HCT116 (cell line): ENCODE data around the gene HACD3. TPM values are rescaled to one million over a fixed set of nuclear protein-coding genes. Genes with fewer than 3 reads are reported as not detected.

Experiments
- ATAC-seq: fragments of 200-7000 bp; cut with Tn5 transposase; 2 replicates; pipeline ENCODE4 v1.9.1; 2020; ENCODE audit warnings: mild to moderate bottlenecking, moderate library complexity
- BruUV-seq: library from RNA; stranded (reverse); fragments of 400-500 nt; replicated peaks from 2 replicates; lab custom pipeline; 2021; lab: Mats Ljungman, UMichigan
- CTCF ChIA-PET: fragments of 300-600 bp; sonication (Branson Sonifier 250); formaldehyde crosslinking; loops from one replicate; lab custom pipeline; 2021; ENCODE audit warnings: antibody characterized with exemption; lab: Charles Lee
- POLR2A ChIA-PET: fragments of 300-600, 350-600 bp; sonication (Branson Sonifier 250); formaldehyde crosslinking; loops from one replicate; lab custom pipeline; 2021; ENCODE audit warnings: antibody characterized with exemption; lab: Charles Lee
- RAD21 ChIA-PET, 2 experiments: fragments of 300-600 bp; sonication (Branson Sonifier 250); formaldehyde crosslinking; loops; one replicate each; lab custom pipeline; 2023; ENCODE audit warnings: low total read pairs in 2 of 2; ENCODE audit not compliant: uncharacterized antibody in 2 of 2, unreplicated experiment in 2 of 2, low non-redundant PET in 1 of 2; lab: Charles Lee
- DNase-seq: peaks from one replicate; pipeline ENCODE4 v3.0.0-alpha.2; 2010; ENCODE audit warnings: low read depth, low spot score
- H2AFZ ChIP-seq: fragments of 200-600 bp; shearing (Covaris generic), sonication (generic); 2 replicates; pipeline ENCODE4 v1.6.1; 2017; ENCODE audit warnings: low read depth, mixed run types, mixed read lengths, antibody characterized with exemption, low read length; ENCODE audit not compliant: poor library complexity, severe bottlenecking
- H3K27ac ChIP-seq: 2 replicates; pipeline ENCODE4 v1.5.1; 2012; ENCODE audit warnings: low read depth, low read length
- H3K27me3 ChIP-seq: fragments of 200-600 bp; sonication (generic); 2 replicates; pipeline ENCODE4 v1.6.1; 2016; ENCODE audit warnings: mixed run types, low read length, mixed read lengths; ENCODE audit not compliant: insufficient read depth
- H3K36me3 ChIP-seq, 2 experiments: fragments of 200-500 bp in 1 of 2; fragments of 200-600 bp in 1 of 2; sonication (Bioruptor generic) in 1 of 2; sonication (generic) in 1 of 2; 2 replicates each; pipeline versions ENCODE4 v1.5.1 to v1.6.1; 2014 to 2016; ENCODE audit warnings: low read length in 2 of 2, inconsistent platforms in 1 of 2, mixed read lengths in 1 of 2, mixed run types in 1 of 2; ENCODE audit not compliant: insufficient read depth in 2 of 2, control insufficient read depth in 1 of 2
- H3K4me1 ChIP-seq, 2 experiments: fragments of 200-600 bp in 1 of 2; sonication (generic) in 1 of 2; 2 replicates each; pipeline versions ENCODE4 v1.5.1 to v1.6.1; 2012 to 2017; ENCODE audit warnings: low read length in 2 of 2, inconsistent platforms in 1 of 2, mild to moderate bottlenecking in 1 of 2, mixed read lengths in 1 of 2, mixed run types in 1 of 2, moderate library complexity in 1 of 2; ENCODE audit not compliant: insufficient read depth in 2 of 2, control insufficient read depth in 1 of 2
- H3K4me2 ChIP-seq: fragments of 200-600 bp; sonication (generic); 2 replicates; pipeline ENCODE4 v1.6.1; 2017; ENCODE audit warnings: mixed run types, low read length, mixed read lengths
- H3K4me3 ChIP-seq, 2 experiments: fragments of 200-600 bp in 1 of 2; sonication (generic) in 1 of 2; replicated peaks in 1 of 2; 2 replicates each; pipeline ENCODE4 v1.5.1; 2011 to 2016; ENCODE audit warnings: low read length in 2 of 2, control low read depth in 1 of 2, low read depth in 1 of 2, mild to moderate bottlenecking in 1 of 2, mixed read lengths in 1 of 2, mixed run types in 1 of 2
- H3K79me2 ChIP-seq: fragments of 200-600 bp; sonication (generic); 2 replicates; pipeline ENCODE4 v1.6.1; 2017; ENCODE audit warnings: mild to moderate bottlenecking, mixed run types, low read length, moderate library complexity, mixed read lengths; ENCODE audit not compliant: insufficient read depth
- H3K9ac ChIP-seq: fragments of 200-600 bp; sonication (generic); 2 replicates; pipeline ENCODE4 v1.6.1; 2016; ENCODE audit warnings: low read length, mixed read lengths
- H3K9me2 ChIP-seq: fragments of 200-600 bp; sonication (generic), shearing (Covaris generic); 2 replicates; pipeline ENCODE4 v1.6.1; 2017; ENCODE audit warnings: mixed run types, mild to moderate bottlenecking, moderate library complexity; ENCODE audit not compliant: insufficient read depth
- H3K9me3 ChIP-seq, 2 experiments: fragments of 200-500 bp in 1 of 2; fragments of 200-600 bp in 1 of 2; sonication (Bioruptor generic) in 1 of 2; sonication (generic) in 1 of 2; 2 replicates each; pipeline ENCODE4 v1.6.1; 2014 to 2017; ENCODE audit warnings: low read length in 2 of 2, mixed read lengths in 2 of 2, inconsistent platforms in 1 of 2, low read depth in 1 of 2, mild to moderate bottlenecking in 1 of 2, mixed run types in 1 of 2, moderate library complexity in 1 of 2; ENCODE audit not compliant: control insufficient read depth in 1 of 2, insufficient read depth in 1 of 2
- H4K20me1 ChIP-seq: fragments of 200-600 bp; sonication (generic), shearing (Covaris generic); 2 replicates; pipeline ENCODE4 v1.6.1; 2017; ENCODE audit warnings: mixed run types, mild to moderate bottlenecking, moderate library complexity; ENCODE audit not compliant: insufficient read depth
- CEBPB ChIP-seq: IDR thresholded peaks from 2 replicates; pipeline ENCODE4 v1.6.1; 2012; ENCODE audit warnings: low read depth
- EGR1 ChIP-seq: IDR thresholded peaks from 2 replicates; pipeline ENCODE4 v1.6.1; 2012; ENCODE audit warnings: low read depth
- ELF1 ChIP-seq: IDR thresholded peaks from 2 replicates; pipeline ENCODE4 v1.6.1; 2012; ENCODE audit warnings: low read depth, borderline replicate concordance
- EZH2phosphoT487 ChIP-seq: fragments of 200-600 bp; IDR thresholded peaks from 2 replicates; pipeline ENCODE4 v1.6.1; 2018; ENCODE audit warnings: antibody characterized with exemption, borderline replicate concordance
- SIN3A ChIP-seq: IDR thresholded peaks from 2 replicates; pipeline ENCODE4 v1.6.1; 2012; ENCODE audit warnings: low read depth
- SRF ChIP-seq: IDR thresholded peaks from 2 replicates; pipeline ENCODE4 v1.6.1; 2012; ENCODE audit warnings: low read depth
- TCF7L2 ChIP-seq: IDR thresholded peaks from 2 replicates; pipeline ENCODE4 v1.7.0; 2011; ENCODE audit warnings: borderline replicate concordance, inconsistent platforms; ENCODE audit not compliant: insufficient read depth, insufficient read length; ENCODE audit errors: extremely low read depth
- YY1 ChIP-seq: IDR thresholded peaks from 2 replicates; pipeline ENCODE4 v1.6.1; 2011; ENCODE audit warnings: low read length, low read depth, moderate library complexity, mild to moderate bottlenecking; ENCODE audit not compliant: insufficient replicate concordance; ENCODE audit errors: extremely low read depth
- ZFX ChIP-seq: fragments of 450-650 bp; IDR thresholded peaks from 2 replicates; pipeline ENCODE4 v1.6.1; 2017
- intact Hi-C: fragments of 100-400 bp; cut with micrococcal nuclease; formaldehyde crosslinking; loops from 2 replicates; pipeline ENCODE4 v1.10.0; 2022
- total RNA-seq: library from RNA; stranded (reverse); gene quantifications from one replicate; pipeline ENCODE4 v1.2.1, GENCODE V29; 2021; ENCODE audit not compliant: unreplicated experiment
- TF ChIP-seq, protein P1 (sequence below): IDR thresholded peaks from 2 replicates; pipeline ENCODE4 v1.6.1; 2012
- TF ChIP-seq, protein P2 (sequence below): IDR thresholded peaks from 2 replicates; pipeline ENCODE4 v1.6.1; 2012; ENCODE audit warnings: low read depth
- TF ChIP-seq, protein P3 (sequence below): IDR thresholded peaks from 2 replicates; pipeline ENCODE4 v1.6.1; 2011; ENCODE audit warnings: mild to moderate bottlenecking, low read length, moderate library complexity; ENCODE audit not compliant: insufficient replicate concordance; ENCODE audit errors: extremely low read depth

HACD3 gene
- total RNA-seq, 1 experiment from 2014 or later = 57.5 TPM

DNA sequence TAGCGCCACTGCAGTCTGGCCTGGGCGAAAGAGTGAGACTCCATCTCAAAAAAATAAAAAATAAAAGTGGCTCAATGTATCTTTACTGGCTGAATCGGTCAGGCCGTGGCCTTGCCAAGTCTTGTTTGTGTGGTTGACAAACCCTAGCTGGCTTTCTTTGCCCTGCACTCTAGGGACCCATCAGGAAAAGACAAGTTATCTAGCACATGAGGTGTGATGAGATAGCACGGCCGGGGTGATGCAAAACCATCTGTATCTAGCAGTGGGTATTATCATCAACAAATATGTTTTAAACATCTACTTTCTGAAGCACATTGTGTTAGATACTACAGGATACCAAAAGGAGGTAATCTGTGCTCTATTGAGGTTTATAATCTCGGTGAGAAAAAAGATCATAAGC, 8.9 kb upstream of the HACD3 start:
- Histone ChIP-seq H3K27me3 (no peaks in the 10 kb centered on the region), H3K9me3 (no peaks in the 10 kb centered on the region), H3K4me2 (no peak overlapping the region), H4K20me1 (no peaks in the 10 kb centered on the region), H3K27ac (no peak overlapping the region), H3K4me3 (no peak overlapping the region), H3K9ac (no peak overlapping the region), H2AFZ (no peak overlapping the region), H3K9me2 (no peaks in the 10 kb centered on the region), H3K79me2 (peaks cover 9% of the 10 kb centered on the region), H3K4me1 (peaks cover 6 to 11% of the 10 kb centered on the region in 2 experiments), H3K36me3 (no peaks in the 10 kb centered on the region)
- RAD21 ChIA-PET = no interaction called here
- BruUV-seq = no TSS peak
- DNase-seq (no peak), ATAC-seq (no peak)
- TF ChIP-seq, protein P1, sequence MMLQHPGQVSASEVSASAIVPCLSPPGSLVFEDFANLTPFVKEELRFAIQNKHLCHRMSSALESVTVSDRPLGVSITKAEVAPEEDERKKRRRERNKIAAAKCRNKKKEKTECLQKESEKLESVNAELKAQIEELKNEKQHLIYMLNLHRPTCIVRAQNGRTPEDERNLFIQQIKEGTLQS = no peak
- TF ChIP-seq TCF7L2 = no peak
- TF ChIP-seq EGR1 = no peak
- TF ChIP-seq, protein P2, sequence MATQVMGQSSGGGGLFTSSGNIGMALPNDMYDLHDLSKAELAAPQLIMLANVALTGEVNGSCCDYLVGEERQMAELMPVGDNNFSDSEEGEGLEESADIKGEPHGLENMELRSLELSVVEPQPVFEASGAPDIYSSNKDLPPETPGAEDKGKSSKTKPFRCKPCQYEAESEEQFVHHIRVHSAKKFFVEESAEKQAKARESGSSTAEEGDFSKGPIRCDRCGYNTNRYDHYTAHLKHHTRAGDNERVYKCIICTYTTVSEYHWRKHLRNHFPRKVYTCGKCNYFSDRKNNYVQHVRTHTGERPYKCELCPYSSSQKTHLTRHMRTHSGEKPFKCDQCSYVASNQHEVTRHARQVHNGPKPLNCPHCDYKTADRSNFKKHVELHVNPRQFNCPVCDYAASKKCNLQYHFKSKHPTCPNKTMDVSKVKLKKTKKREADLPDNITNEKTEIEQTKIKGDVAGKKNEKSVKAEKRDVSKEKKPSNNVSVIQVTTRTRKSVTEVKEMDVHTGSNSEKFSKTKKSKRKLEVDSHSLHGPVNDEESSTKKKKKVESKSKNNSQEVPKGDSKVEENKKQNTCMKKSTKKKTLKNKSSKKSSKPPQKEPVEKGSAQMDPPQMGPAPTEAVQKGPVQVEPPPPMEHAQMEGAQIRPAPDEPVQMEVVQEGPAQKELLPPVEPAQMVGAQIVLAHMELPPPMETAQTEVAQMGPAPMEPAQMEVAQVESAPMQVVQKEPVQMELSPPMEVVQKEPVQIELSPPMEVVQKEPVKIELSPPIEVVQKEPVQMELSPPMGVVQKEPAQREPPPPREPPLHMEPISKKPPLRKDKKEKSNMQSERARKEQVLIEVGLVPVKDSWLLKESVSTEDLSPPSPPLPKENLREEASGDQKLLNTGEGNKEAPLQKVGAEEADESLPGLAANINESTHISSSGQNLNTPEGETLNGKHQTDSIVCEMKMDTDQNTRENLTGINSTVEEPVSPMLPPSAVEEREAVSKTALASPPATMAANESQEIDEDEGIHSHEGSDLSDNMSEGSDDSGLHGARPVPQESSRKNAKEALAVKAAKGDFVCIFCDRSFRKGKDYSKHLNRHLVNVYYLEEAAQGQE = no peak
- TF ChIP-seq, protein P3, sequence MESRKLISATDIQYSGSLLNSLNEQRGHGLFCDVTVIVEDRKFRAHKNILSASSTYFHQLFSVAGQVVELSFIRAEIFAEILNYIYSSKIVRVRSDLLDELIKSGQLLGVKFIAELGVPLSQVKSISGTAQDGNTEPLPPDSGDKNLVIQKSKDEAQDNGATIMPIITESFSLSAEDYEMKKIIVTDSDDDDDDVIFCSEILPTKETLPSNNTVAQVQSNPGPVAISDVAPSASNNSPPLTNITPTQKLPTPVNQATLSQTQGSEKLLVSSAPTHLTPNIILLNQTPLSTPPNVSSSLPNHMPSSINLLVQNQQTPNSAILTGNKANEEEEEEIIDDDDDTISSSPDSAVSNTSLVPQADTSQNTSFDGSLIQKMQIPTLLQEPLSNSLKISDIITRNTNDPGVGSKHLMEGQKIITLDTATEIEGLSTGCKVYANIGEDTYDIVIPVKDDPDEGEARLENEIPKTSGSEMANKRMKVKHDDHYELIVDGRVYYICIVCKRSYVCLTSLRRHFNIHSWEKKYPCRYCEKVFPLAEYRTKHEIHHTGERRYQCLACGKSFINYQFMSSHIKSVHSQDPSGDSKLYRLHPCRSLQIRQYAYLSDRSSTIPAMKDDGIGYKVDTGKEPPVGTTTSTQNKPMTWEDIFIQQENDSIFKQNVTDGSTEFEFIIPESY = no peak
- TF ChIP-seq SRF = no peak
- no peak for TF ChIP-seq ELF1
- no peak for TF ChIP-seq YY1
- TF ChIP-seq CEBPB = no peak
- no peak for TF ChIP-seq EZH2phosphoT487
- TF ChIP-seq ZFX = no peak
- no peak for TF ChIP-seq SIN3A
- POLR2A ChIA-PET = no interaction called here
- intact Hi-C loops = no loop called here
- CTCF ChIA-PET = no interaction called here
